Cardiac muscle cell (in vitro differentiated cells and primary cell): ENCODE results near the gene SOX10. TPM values are rescaled to one million over a fixed set of nuclear protein-coding genes. Genes with fewer than 3 reads are reported as not detected.

Experiments used
- DNase-seq, 2 donors: peaks; one replicate each; pipeline versions ENCODE4 v3.0.0 to v3.0.0-alpha.2; 2010 to 2017; ENCODE audit warnings: low read depth in 1 of 2, low spot score in 1 of 2
- H3K27ac ChIP-seq: fragments of 200-600 bp; sonication (generic); 2 replicates; pipeline ENCODE4 v1.5.1; 2016
- H3K27me3 ChIP-seq: fragments of 200-600 bp; sonication (generic); 2 replicates; pipeline ENCODE4 v1.6.0; 2016; ENCODE audit warnings: control low read depth
- H3K36me3 ChIP-seq: fragments of 200-600 bp; sonication (generic); 2 replicates; pipeline ENCODE4 v1.5.1; 2016; ENCODE audit warnings: control low read depth
- H3K4me1 ChIP-seq: fragments of 200-600 bp; sonication (generic); 2 replicates; pipeline ENCODE4 v1.8.1; 2017; ENCODE audit warnings: low read depth, mild to moderate bottlenecking, mixed run types
- H3K4me3 ChIP-seq: fragments of 200-600 bp; sonication (generic); 2 replicates; pipeline ENCODE4 v1.5.1; 2016; ENCODE audit warnings: mild to moderate bottlenecking
- H3K9me3 ChIP-seq: fragments of 200-600 bp; sonication (generic); 2 replicates; pipeline ENCODE4 v1.5.1; 2017; ENCODE audit warnings: low read depth, mild to moderate bottlenecking, control low read depth
- polyA plus RNA-seq: library from polyadenylated mRNA; unstranded; fragments of >200 nt; fragmentation: Nextera tagmentation; extraction: Ambion mirVana; gene quantifications from 2 replicates; pipeline ENCODE4 v1.2.1, GENCODE V29; 2016
- total RNA-seq: library from RNA; depleted of rRNA; stranded (reverse); fragments of >200 nt; gene quantifications from 2 replicates; pipeline ENCODE4 v1.2.3, GENCODE V29; 2016
- TF ChIP-seq, protein P1 (sequence below): IDR thresholded peaks from 2 replicates; pipeline ENCODE4 v1.5.1; 2012; ENCODE audit warnings: low read depth, mild to moderate bottlenecking, low read length

The SOX10 gene
- total and polyA plus RNA-seq, 2 experiments from 2014 or later: 0.03 TPM; not detected in 1

DNA sequence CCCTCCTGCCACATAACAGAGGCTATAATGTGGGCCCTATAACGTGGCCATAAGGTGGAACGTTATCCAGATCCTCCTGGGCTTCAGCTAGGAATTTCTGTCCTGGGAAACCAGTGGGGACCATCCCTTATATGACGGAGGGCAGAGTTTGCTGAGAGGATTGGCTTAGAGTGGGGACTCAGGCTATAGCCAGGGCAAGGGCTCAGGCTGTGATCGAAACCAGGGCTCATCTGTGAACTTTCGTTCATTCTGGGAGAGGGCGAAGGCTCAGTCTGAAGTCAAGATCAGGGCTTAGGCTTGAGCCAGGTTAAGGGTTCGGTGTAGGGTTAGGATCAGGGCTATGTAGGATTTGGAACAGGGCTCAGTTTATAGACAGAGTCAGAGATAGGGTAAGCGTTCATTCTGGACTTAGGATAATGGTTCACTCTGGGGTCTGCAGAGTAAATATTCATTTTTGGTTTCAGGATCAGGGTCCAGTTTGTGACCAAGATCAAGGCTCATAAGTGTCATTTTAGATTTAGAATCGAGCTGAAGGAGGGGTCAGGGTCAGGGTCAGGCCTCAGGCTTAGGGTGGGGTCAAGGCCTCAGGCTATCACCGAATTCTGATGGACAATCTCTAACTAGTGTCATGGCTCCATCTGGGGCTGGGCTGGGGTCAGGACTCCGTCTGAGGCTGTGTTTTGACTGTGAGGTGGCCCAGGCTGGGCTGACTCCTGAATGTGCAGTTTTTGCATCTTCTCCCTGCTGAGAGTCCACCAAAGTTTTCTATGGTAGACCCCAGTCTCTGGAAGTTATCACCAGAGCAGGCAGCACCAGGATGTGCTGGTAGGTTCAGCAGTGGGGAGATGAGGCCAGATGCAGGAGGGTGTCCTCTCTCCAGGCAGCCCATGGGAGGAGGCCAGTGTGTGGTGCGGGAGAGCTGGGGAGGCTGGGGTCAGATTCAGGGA is 33.9 kb upstream of the SOX10 start:
- TF ChIP-seq, protein P1, sequence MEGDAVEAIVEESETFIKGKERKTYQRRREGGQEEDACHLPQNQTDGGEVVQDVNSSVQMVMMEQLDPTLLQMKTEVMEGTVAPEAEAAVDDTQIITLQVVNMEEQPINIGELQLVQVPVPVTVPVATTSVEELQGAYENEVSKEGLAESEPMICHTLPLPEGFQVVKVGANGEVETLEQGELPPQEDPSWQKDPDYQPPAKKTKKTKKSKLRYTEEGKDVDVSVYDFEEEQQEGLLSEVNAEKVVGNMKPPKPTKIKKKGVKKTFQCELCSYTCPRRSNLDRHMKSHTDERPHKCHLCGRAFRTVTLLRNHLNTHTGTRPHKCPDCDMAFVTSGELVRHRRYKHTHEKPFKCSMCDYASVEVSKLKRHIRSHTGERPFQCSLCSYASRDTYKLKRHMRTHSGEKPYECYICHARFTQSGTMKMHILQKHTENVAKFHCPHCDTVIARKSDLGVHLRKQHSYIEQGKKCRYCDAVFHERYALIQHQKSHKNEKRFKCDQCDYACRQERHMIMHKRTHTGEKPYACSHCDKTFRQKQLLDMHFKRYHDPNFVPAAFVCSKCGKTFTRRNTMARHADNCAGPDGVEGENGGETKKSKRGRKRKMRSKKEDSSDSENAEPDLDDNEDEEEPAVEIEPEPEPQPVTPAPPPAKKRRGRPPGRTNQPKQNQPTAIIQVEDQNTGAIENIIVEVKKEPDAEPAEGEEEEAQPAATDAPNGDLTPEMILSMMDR: no peak
- Histone ChIP-seq H3K36me3 (no peaks in the 10 kb centered on the region), H3K4me1 (no peaks in the 10 kb centered on the region), H3K27me3 (no peaks in the 10 kb centered on the region), H3K9me3 (no peaks in the 10 kb centered on the region), H3K4me3 (no peak overlapping the region), H3K27ac (no peak overlapping the region)
- DNase-seq: no peak

DNA sequence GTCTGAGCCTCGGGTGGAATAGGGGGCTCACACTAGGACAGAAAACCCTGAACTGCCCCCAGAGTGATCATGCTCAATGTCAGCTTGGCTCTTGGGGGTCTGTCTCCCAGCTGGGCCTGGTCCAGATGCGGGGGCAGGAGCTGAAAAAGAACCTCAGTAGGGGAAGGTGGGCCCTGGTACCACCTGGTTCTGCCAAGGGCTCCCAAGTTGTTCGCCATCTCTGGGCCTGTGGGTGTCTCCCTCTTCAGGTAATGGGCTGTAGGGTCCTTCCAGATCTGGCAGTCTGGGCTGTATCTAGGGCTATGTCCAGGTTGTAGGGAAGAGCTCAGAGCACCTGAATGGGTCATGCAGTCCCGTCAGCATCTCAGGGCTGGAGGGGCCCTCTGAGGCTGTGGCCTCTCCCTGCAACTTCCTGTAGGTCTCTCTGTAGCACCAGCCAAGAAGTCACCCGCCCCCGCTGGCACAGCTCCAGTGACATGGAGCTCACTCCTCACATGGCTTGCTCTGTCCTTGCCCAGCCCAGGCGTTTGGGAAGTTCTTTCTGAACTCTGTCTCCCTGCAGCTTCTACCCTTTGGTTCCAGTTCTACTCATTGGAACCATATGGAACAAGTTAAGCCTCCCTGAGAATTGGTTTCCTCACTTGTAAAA is 33.0 kb upstream of the SOX10 start:
- no peaks in the 10 kb centered on the region for H3K27me3 ChIP-seq
- no peak overlapping the region for H3K27ac ChIP-seq
- no peaks in the 10 kb centered on the region for H3K9me3 ChIP-seq
- TF ChIP-seq, protein P1: peak; percentile 19
- peak in 1 of 2 donors; percentile 78 for DNase-seq
- H3K4me3 ChIP-seq: no peak overlapping the region
- H3K4me1 ChIP-seq: no peaks in the 10 kb centered on the region
- H3K36me3 ChIP-seq: no peaks in the 10 kb centered on the region

DNA sequence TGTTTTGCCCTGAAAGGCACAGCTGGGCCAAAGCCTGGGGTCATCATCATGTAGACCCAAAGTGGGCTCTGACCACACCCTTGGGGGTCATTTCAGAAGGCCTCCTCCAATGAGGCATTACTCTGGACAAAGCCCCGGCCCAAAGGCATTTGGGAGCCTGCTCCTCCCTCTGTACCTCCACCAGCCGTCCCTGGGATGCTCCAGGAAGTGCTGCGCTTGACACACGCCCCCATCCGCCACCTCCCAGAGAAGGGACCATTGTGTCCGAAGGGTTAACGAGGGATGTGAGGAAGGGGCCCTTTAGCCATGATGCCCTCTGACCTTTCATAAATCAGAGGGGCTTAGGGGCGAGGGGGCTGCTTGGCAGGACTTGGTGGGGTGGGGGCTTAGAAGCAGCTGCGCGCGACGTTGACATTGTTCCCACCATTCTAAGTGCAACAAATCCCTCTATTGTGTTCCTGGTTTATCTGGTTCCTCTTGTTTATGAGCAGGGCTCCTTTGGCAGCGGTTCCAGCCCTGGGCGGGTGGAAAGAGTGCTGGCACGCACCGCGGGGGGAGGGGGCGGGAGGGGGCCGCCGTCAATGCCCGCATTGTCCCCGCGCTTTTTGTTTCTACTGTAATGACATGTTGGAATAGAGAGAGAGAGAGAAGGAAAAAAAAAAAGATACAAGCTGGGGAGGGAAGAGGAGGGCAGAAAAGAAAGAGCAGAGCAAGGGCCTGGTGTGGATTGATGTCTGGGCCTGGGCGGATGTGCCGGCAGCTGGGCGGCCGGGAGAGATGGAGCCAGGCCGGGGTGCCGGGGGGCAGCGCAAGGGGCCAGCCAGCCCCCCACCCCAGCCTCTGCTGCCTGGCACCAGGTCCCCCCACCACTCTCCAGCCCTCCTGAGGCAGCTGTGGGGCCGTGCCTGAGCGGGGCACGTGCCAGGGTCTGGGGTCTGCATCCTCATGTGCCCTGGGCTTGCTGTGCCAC is 32.1 kb upstream of the SOX10 start:
- TF ChIP-seq, protein P1: no peak

DNA sequence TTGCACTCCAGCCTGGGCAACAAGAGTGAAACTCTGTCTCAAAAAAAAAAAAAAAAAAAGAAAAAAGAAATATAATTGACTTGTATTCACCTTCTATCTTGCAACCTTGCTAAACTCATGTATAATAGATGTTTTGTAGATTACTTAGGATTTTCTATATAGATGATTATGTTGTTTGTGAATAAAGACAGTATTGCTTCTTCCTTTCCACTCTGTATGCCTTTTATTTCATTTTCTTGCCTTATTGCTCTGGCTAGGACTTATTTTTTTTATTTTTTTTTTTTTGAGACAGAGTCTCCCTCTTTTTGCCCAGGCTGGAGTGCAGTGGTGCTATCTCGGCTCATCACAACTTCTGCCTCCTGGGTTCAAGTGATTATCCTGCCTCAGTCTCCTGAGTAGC is 29.7 kb upstream of the SOX10 start:
- TF ChIP-seq, protein P1: no peak
- Histone ChIP-seq H3K27ac (no peak overlapping the region), H3K4me3 (no peak overlapping the region), H3K9me3 (no peaks in the 10 kb centered on the region), H3K4me1 (no peaks in the 10 kb centered on the region), H3K27me3 (no peaks in the 10 kb centered on the region), H3K36me3 (no peaks in the 10 kb centered on the region)
- no peak for DNase-seq

More for the DNA sequence above, 32.1 kb upstream of the SOX10 start:
- peak in 1 of 2 donors; percentile 80 for DNase-seq
- no peaks in the 10 kb centered on the region for H3K36me3 ChIP-seq
- H3K9me3 ChIP-seq: no peaks in the 10 kb centered on the region
- H3K4me1 ChIP-seq: no peaks in the 10 kb centered on the region
- no peaks in the 10 kb centered on the region for H3K27me3 ChIP-seq
- no peak overlapping the region for H3K27ac ChIP-seq
- H3K4me3 ChIP-seq: no peak overlapping the region

DNA sequence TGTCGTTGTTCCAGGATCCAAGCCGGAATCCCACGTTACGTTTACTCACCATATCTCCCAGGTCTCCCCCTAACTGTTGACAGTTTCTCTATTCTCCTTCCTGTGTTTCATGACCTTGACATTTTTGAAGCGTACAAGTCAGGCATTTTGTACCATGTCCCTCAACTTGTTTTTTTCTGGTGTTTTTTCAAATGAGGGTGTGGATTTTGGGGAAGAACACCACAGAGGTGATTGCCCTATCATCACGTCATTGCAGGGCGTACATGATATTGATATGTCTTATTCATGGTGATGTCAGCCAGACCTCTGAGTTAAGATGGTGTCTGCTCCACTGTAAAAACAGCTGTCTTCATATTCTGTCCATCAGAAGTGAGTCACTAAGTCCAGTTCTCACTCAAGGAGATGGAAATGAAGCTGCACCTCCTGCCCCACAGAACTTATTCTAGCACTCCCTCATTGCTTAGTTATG is 28.3 kb upstream of the SOX10 start:
- Histone ChIP-seq H3K4me1 (no peaks in the 10 kb centered on the region), H3K27ac (no peak overlapping the region), H3K36me3 (no peaks in the 10 kb centered on the region), H3K4me3 (no peak overlapping the region), H3K27me3 (no peaks in the 10 kb centered on the region), H3K9me3 (no peaks in the 10 kb centered on the region)
- peak in 1 of 2 donors; percentile 32 for DNase-seq
- TF ChIP-seq, protein P1: no peak
